ENCODE measurements around the gene FRAT1. TPM values are rescaled to one million over a fixed set of nuclear protein-coding genes. Genes with fewer than 3 reads are reported as not detected.

The FRAT1 gene
- total and polyA plus RNA-seq, 2 of the 13 experiments (the other 11 are each of a cell fraction or from before 2014, with no cell fraction given) = 1.7 to 2.3 TPM

DNA sequence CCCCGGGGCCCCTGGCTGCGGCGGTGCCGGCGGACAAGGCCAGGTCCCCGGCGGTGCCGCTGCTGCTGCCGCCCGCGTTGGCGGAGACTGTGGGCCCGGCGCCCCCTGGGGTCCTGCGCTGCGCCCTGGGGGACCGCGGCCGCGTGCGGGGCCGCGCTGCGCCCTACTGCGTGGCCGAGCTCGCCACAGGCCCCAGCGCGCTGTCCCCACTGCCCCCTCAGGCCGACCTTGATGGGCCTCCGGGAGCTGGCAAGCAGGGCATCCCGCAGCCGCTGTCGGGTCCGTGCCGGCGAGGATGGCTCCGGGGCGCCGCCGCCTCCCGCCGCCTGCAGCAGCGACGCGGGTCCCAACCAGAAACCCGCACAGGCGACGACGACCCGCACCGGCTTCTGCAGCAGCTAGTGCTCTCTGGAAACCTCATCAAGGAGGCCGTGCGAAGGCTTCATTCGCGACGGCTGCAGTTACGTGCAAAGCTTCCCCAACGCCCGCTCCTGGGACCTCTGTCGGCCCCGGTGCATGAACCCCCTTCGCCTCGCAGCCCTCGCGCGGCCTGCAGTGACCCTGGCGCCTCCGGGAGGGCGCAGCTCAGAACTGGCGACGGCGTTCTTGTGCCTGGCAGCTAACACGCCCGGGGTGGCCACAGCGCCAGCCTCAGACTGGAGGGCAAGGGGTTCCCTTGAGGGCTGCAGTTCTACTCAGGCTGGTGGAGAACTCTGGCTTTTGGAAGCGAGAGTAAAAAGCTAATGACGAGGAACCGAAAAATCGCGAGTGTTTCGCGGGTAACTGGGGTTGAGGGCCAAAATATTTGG lies 804 bp downstream of the FRAT1 start (continued):
- TF ChIP-seq, protein P1, sequence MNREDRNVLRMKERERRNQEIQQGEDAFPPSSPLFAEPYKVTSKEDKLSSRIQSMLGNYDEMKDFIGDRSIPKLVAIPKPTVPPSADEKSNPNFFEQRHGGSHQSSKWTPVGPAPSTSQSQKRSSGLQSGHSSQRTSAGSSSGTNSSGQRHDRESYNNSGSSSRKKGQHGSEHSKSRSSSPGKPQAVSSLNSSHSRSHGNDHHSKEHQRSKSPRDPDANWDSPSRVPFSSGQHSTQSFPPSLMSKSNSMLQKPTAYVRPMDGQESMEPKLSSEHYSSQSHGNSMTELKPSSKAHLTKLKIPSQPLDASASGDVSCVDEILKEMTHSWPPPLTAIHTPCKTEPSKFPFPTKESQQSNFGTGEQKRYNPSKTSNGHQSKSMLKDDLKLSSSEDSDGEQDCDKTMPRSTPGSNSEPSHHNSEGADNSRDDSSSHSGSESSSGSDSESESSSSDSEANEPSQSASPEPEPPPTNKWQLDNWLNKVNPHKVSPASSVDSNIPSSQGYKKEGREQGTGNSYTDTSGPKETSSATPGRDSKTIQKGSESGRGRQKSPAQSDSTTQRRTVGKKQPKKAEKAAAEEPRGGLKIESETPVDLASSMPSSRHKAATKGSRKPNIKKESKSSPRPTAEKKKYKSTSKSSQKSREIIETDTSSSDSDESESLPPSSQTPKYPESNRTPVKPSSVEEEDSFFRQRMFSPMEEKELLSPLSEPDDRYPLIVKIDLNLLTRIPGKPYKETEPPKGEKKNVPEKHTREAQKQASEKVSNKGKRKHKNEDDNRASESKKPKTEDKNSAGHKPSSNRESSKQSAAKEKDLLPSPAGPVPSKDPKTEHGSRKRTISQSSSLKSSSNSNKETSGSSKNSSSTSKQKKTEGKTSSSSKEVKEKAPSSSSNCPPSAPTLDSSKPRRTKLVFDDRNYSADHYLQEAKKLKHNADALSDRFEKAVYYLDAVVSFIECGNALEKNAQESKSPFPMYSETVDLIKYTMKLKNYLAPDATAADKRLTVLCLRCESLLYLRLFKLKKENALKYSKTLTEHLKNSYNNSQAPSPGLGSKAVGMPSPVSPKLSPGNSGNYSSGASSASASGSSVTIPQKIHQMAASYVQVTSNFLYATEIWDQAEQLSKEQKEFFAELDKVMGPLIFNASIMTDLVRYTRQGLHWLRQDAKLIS (CRISPR knock-in tag; IDR thresholded peaks at IDR 0.05) = no peak
- TF ChIP-seq ZNF407 (CRISPR knock-in tag; IDR thresholded peaks at IDR 0.05; ENCODE audit: not compliant biosample characterization) (peak; percentile 73), THAP7 (CRISPR knock-in tag; IDR thresholded peaks at IDR 0.05) (peak; percentile 61; the same call in 1 of the 2 replicates)
- TF ChIP-seq, protein P2, sequence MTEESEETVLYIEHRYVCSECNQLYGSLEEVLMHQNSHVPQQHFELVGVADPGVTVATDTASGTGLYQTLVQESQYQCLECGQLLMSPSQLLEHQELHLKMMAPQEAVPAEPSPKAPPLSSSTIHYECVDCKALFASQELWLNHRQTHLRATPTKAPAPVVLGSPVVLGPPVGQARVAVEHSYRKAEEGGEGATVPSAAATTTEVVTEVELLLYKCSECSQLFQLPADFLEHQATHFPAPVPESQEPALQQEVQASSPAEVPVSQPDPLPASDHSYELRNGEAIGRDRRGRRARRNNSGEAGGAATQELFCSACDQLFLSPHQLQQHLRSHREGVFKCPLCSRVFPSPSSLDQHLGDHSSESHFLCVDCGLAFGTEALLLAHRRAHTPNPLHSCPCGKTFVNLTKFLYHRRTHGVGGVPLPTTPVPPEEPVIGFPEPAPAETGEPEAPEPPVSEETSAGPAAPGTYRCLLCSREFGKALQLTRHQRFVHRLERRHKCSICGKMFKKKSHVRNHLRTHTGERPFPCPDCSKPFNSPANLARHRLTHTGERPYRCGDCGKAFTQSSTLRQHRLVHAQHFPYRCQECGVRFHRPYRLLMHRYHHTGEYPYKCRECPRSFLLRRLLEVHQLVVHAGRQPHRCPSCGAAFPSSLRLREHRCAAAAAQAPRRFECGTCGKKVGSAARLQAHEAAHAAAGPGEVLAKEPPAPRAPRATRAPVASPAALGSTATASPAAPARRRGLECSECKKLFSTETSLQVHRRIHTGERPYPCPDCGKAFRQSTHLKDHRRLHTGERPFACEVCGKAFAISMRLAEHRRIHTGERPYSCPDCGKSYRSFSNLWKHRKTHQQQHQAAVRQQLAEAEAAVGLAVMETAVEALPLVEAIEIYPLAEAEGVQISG (CRISPR knock-in tag; IDR thresholded peaks at IDR 0.05) = peak; percentile 72; the same call in 1 of the 2 replicates

Measured in HepG2 (cell line).